GM12878 (cell line): ENCODE measurements around the gene KLLN. TPM values are rescaled to one million over a fixed set of nuclear protein-coding genes. Genes with fewer than 3 reads are reported as not detected.

Experiments
- ATAC-seq: fragments of 200-7000 bp; cut with Tn5 transposase; 3 replicates; pipeline ENCODE4 v1.9.1; 2020; ENCODE audit warnings: mild to moderate bottlenecking, moderate library complexity
- BruUV-seq: library from RNA; stranded (reverse); fragments of 400-500 nt; replicated peaks from 2 replicates; lab custom pipeline; 2021; lab: Mats Ljungman, UMichigan
- CTCF ChIA-PET: fragments of 300-600 bp; sonication (Branson Sonifier 250); formaldehyde crosslinking; extraction: SDS; loops from one replicate; lab custom pipeline; 2021; ENCODE audit warnings: inconsistent platforms; lab: Yijun Ruan, JAX
- POLR2A ChIA-PET: fragments of 350-600 bp; formaldehyde crosslinking; extraction: SDS; loops from one replicate; lab custom pipeline; 2021; ENCODE audit warnings: inconsistent platforms; lab: Charles Lee
- RAD21 ChIA-PET: fragments of 300-600 bp; sonication (Branson Sonifier 250); formaldehyde crosslinking; loops from one replicate; lab custom pipeline; 2023; ENCODE audit warnings: antibody characterized with exemption; ENCODE audit not compliant: unreplicated experiment; lab: Charles Lee
- SMC1A ChIA-PET: fragments of 300-600 bp; sonication (Branson Sonifier 250); formaldehyde crosslinking; loops from one replicate; lab custom pipeline; 2023; ENCODE audit not compliant: unreplicated experiment, uncharacterized antibody; lab: Charles Lee
- DNase-seq: peaks from one replicate; pipeline ENCODE4 v3.0.0-alpha.2; 2011; ENCODE audit warnings: low read depth, low spot score
- FAIRE-seq: peaks from 3 replicates; lab custom pipeline; 2011; peaks lifted over from hg19 to GRCh38; lab: Jason Lieb, UNC
- H2AFZ ChIP-seq: 2 replicates; pipeline ENCODE4 v1.6.0; 2011; ENCODE audit warnings: low read depth, low read length, control low read depth; ENCODE audit not compliant: control insufficient read depth
- H3K27ac ChIP-seq: 2 replicates; pipeline ENCODE4 v1.5.1; 2011; ENCODE audit warnings: control low read depth; ENCODE audit not compliant: control insufficient read depth, insufficient read depth
- H3K27me3 ChIP-seq, 2 experiments: replicated peaks in 1 of 2; 2 replicates each; pipeline versions ENCODE4 v1.6.0 to v1.6.1; 2011; ENCODE audit warnings: low read length in 1 of 2; ENCODE audit not compliant: control insufficient read depth in 2 of 2, insufficient read depth in 2 of 2
- H3K36me3 ChIP-seq, 2 experiments: 2 replicates each; pipeline ENCODE4 v1.5.1; 2011; ENCODE audit warnings: low read length in 1 of 2; ENCODE audit not compliant: control insufficient read depth in 2 of 2, insufficient read depth in 2 of 2
- H3K4me1 ChIP-seq: 2 replicates; pipeline ENCODE4 v1.6.1; 2011; ENCODE audit warnings: mild to moderate bottlenecking, low read length, moderate library complexity, mixed read lengths; ENCODE audit not compliant: control insufficient read depth, insufficient read depth
- H3K4me2 ChIP-seq: 2 replicates; pipeline ENCODE4 v1.6.0; 2011; ENCODE audit warnings: control low read depth; ENCODE audit not compliant: control insufficient read depth, insufficient read depth
- H3K4me3 ChIP-seq: fragments of 200-600 bp; sonication (generic); 2 replicates; pipeline ENCODE4 v1.5.1; 2016
- H3K79me2 ChIP-seq: 2 replicates; pipeline ENCODE4 v1.6.0; 2011; ENCODE audit warnings: low read length; ENCODE audit not compliant: control insufficient read depth, insufficient read depth
- H3K9ac ChIP-seq: 2 replicates; pipeline ENCODE4 v1.8.0; 2011; ENCODE audit warnings: low read length, control low read depth, mixed read lengths; ENCODE audit not compliant: control insufficient read depth, insufficient read depth
- H3K9me3 ChIP-seq: replicated peaks from 3 replicates; pipeline ENCODE4 v1.5.1; 2011; ENCODE audit warnings: mild to moderate bottlenecking, low read length; ENCODE audit not compliant: control insufficient read depth, insufficient read depth
- H4K20me1 ChIP-seq: 2 replicates; pipeline ENCODE4 v1.6.0; 2011; ENCODE audit not compliant: control insufficient read depth, insufficient read depth
- ATF3 ChIP-seq: IDR thresholded peaks from 2 replicates; pipeline ENCODE4 v1.6.1; 2011; ENCODE audit warnings: low read depth, mild to moderate bottlenecking, low read length, moderate library complexity, borderline replicate concordance; ENCODE audit errors: extremely low read depth
- CHD4 ChIP-seq: fragments of 200-600 bp; sonication (generic); IDR thresholded peaks from 2 replicates; pipeline ENCODE4 v1.6.1; 2016; ENCODE audit warnings: mild to moderate bottlenecking
- CREM ChIP-seq: IDR thresholded peaks from 2 replicates; pipeline ENCODE4 v1.6.1; 2014; ENCODE audit warnings: antibody characterized with exemption, low read depth
- IRF3 ChIP-seq: fragments of 450-650 bp; IDR thresholded peaks from 2 replicates; pipeline ENCODE4 v1.6.1; 2014; ENCODE audit warnings: mild to moderate bottlenecking
- PML ChIP-seq: IDR thresholded peaks from 2 replicates; pipeline ENCODE4 v1.6.1; 2012; ENCODE audit warnings: low read length, inconsistent platforms
- POLR2A ChIP-seq: IDR thresholded peaks from 2 replicates; pipeline ENCODE4 v1.6.1; 2011; ENCODE audit warnings: low read depth, mild to moderate bottlenecking, low read length
- ZBTB40 ChIP-seq: fragments of 450-650 bp; IDR thresholded peaks from 2 replicates; pipeline ENCODE4 v1.6.1; 2016; ENCODE audit warnings: mild to moderate bottlenecking, moderate library complexity, borderline replicate concordance
- ZNF687 ChIP-seq: fragments of 450-650 bp; IDR thresholded peaks from 2 replicates; pipeline ENCODE4 v1.6.1; 2017; ENCODE audit warnings: mild to moderate bottlenecking, moderate library complexity
- WGBS: methylation state at CpG from one replicate; pipeline ENCODE4 v1.1.6; 2016; ENCODE audit warnings: low lambda C conversion rate; ENCODE audit not compliant: insufficient replicate concordance, insufficient coverage; ENCODE audit errors: missing lambda C conversion rate; 5-methylcytosine and 5-hydroxymethylcytosine counted together
- in situ Hi-C: fragments of 300-500 bp; cut with MboI; formaldehyde crosslinking; loops from 9 replicates; pipeline ENCODE4 v1.14.3; 2018; ENCODE audit warnings: mixed read lengths
- intact Hi-C: fragments of 100-400 bp; cut with micrococcal nuclease; formaldehyde crosslinking; loops from one replicate; pipeline ENCODE4 v1.14.2; 2022; ENCODE audit not compliant: unreplicated experiment
- polyA plus RNA-seq, 11 experiments: library from polyadenylated mRNA; depleted of rRNA in 4 of 11; unstranded in 6 of 11; stranded (reverse) in 5 of 11; fragments of >200 nt; fragmentation: Nextera tagmentation in 4 of 11; fragmentation: Illumina TruSeq in 1 of 11; extraction: Ambion mirVana in 4 of 11; extraction: Trizol in 1 of 11; gene quantifications; 1 replicate in 1 of 11; 2 replicates in 10 of 11; pipeline versions ENCODE4 v1.2.1 to v1.2.3, GENCODE V29; 2011 to 2016; ENCODE audit warnings: inconsistent platforms in 2 of 11, missing spikeins in 2 of 11, low read depth in 1 of 11
- total RNA-seq, 4 experiments: library from RNA; depleted of rRNA in 3 of 4; stranded (reverse); fragments of >200 nt in 3 of 4; fragmentation: Illumina TruSeq in 1 of 4; extraction: Trizol in 1 of 4; gene quantifications; 2 replicates each; pipeline versions ENCODE4 v1.2.1 to v1.2.3, GENCODE V29; 2013 to 2021

Gene KLLN
- total and polyA plus RNA-seq, 10 of the 15 experiments (the other 5 are each of a cell fraction or from before 2014, with no cell fraction given) = 0.87 to 2.2 (median 1.7) TPM

- Histone ChIP-seq H4K20me1 (no peaks in the 10 kb centered on the region), H3K4me3 (no peak overlapping the region), H2AFZ (no peak overlapping the region), H3K4me1 (peaks cover 8% of the 10 kb centered on the region), H3K36me3 (no peaks in the 10 kb centered on the region), H3K27me3 (no peaks in the 10 kb centered on the region), H3K9me3 (no peaks in the 10 kb centered on the region; the same call in 2 of the 3 replicates), H3K79me2 (no peaks in the 10 kb centered on the region), H3K27ac (no peak overlapping the region), H3K9ac (no peak overlapping the region), H3K4me2 (no peak overlapping the region)
- ATAC-seq (no peak), DNase-seq (no peak), FAIRE-seq (no peak)
- POLR2A ChIA-PET = no interaction called here
- TF ChIP-seq POLR2A (no peak), CREM (no peak), IRF3 (no peak), ZBTB40 (no peak), PML (no peak), ATF3 (no peak), ZNF687 (no peak), CHD4 (no peak)
- BruUV-seq = no TSS peak
- in situ Hi-C loops = no loop called here
- 100% methylated on average over 3 of the region's 3 CpGs for WGBS
- SMC1A ChIA-PET = interaction anchor here (1.1 to 1.7 kb wide), 3 partner anchors 12 to 22 kb away, joined by 3 to 6 read pairs (median 6); partner anchors contain the start of genes KLLN and PTEN
- RAD21 ChIA-PET = interaction anchor here (1.2 kb wide), 1 partner anchor 10 kb away, joined by 3 read pairs; no protein-coding TSS in a partner anchor
- intact Hi-C loops = no loop called here
- CTCF ChIA-PET = interaction anchor here (1.6 kb wide), 1 partner anchor 14 kb away, joined by 4 read pairs; no protein-coding TSS in a partner anchor
These were observed 22.1 kb downstream of the KLLN start for GRCh38 chr10:87841186-87841585.
